ENCODE data around the gene ZNF124. TPM values are rescaled to one million over a fixed set of nuclear protein-coding genes. Genes with fewer than 3 reads are reported as not detected.

Gene ZNF124
- total and polyA plus RNA-seq, 2 of the 8 experiments (the other 6 are each of a cell fraction or from before 2014, with no cell fraction given): 4.6 to 39.9 TPM

DNA sequence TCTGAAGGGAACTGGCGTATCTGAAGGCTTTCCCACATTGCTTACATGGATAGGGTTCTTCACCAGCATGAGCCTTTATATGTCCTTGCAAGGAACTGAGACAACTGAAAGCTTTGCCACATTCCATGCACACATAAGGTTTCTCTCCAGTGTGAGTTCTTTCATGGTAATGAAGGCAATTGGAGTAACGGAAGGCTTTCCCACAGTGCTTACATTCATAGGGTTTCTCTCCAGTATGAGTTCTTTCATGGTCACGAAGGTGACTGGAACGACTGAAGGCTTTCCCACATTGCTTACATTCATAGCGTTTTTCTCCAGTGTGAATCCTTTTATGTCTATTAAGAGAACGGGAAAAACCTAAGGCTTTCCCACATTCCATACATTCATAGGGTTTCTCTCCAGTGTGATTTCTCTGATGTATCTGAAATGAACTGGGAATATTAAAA, 15.0 kb downstream of the ZNF124 start:
- DNase-seq (ENCODE audit: low read depth in 1 of 2, low spot score in 2 of 2) (no peak), FAIRE-seq (peak; percentile 7)
- Histone ChIP-seq H2BK15ac (ENCODE audit: low read length) (no peak overlapping the region), H4K5ac (ENCODE audit: insufficient read length, low read depth, low read length) (no peak overlapping the region), H3K23ac (ENCODE audit: insufficient read length) (no peak overlapping the region), H3K56ac (replicated peaks; ENCODE audit: insufficient read length, low read depth, low read length) (no peak overlapping the region), H2BK12ac (ENCODE audit: low read depth, low read length) (no peak overlapping the region), H3K9me3 (ENCODE audit: insufficient read depth in 2 of 2, low read depth in 1 of 2, low read length in 1 of 2) (peaks cover 55 to 58% of the 10 kb centered on the region in 2 experiments), H3K4me1 (replicated peaks in 1 of 4; ENCODE audit: control insufficient read depth in 3 of 4, insufficient read depth in 4 of 4, low read length in 3 of 4) (no peaks in the 10 kb centered on the region), H3K14ac (ENCODE audit: insufficient read length) (no peak overlapping the region), H3K79me2 (ENCODE audit: control insufficient read depth in 1 of 2, insufficient read depth in 2 of 2, low read length in 2 of 2) (peaks cover under 1 to 57% of the 10 kb centered on the region in 2 experiments; a peak in 3 of 4 replicates), H2AFZ (ENCODE audit: low read length) (no peak overlapping the region), H3K18ac (ENCODE audit: extremely low read depth, low read length) (no peak overlapping the region), H3K4ac (replicated peaks; ENCODE audit: insufficient read length, low read depth, low read length) (no peak overlapping the region), H3K23me2 (ENCODE audit: low read depth, low read length) (no peaks in the 10 kb centered on the region), H3K79me1 (ENCODE audit: low read depth, low read length) (no peaks in the 10 kb centered on the region; the same call in 1 of the 2 replicates), H2BK120ac (replicated peaks; ENCODE audit: low read depth, low read length) (no peak overlapping the region), H3K9ac (replicated peaks in 1 of 4; ENCODE audit: extremely low read depth in 1 of 4, low read depth in 3 of 4, low read length in 3 of 4) (no peak overlapping the region), H3K4me2 (ENCODE audit: insufficient read depth in 1 of 2, low read depth in 2 of 2, low read length in 2 of 2) (no peak overlapping the region), H2BK5ac (ENCODE audit: low read depth, low read length) (no peak overlapping the region), H4K8ac (ENCODE audit: extremely low read depth, insufficient read depth, low read length) (no peak overlapping the region), H3K36me3 (ENCODE audit: control insufficient read depth in 2 of 4, insufficient read depth in 4 of 4, low read length in 3 of 4) (peaks cover 8 to 75% (median 47%) of the 10 kb centered on the region in 4 experiments), H4K91ac (replicated peaks; ENCODE audit: insufficient read length, low read length) (no peak overlapping the region), H3K27ac (ENCODE audit: low read depth, low read length) (no peak overlapping the region), H2AK5ac (ENCODE audit: low read depth, low read length) (no peak overlapping the region), H4K20me1 (replicated peaks in 1 of 2; ENCODE audit: control insufficient read depth in 1 of 2, insufficient read depth in 2 of 2, low read length in 2 of 2) (no peaks in the 10 kb centered on the region), H2BK20ac (ENCODE audit: low read length) (no peak overlapping the region), H3K4me3 (ENCODE audit: extremely low read depth in 1 of 4, insufficient read depth in 2 of 4, low read depth in 3 of 4, low read length in 4 of 4) (peak overlapping the region in 1 of 4 experiments; percentile 15; a peak in 1 of 8 replicates), H3K27me3 (replicated peaks in 1 of 4; ENCODE audit: control insufficient read depth in 3 of 4, extremely low read depth in 1 of 4, insufficient read depth in 3 of 4, low read length in 3 of 4) (no peaks in the 10 kb centered on the region)
- ChIA-PET CTCF (ENCODE audit: partially characterized antibody) (interaction anchor here (2.5 kb wide), 1 partner anchor 10 kb away, joined by 7 read pairs; no protein-coding TSS in a partner anchor), POLR2A (ENCODE audit: partially characterized antibody) (no interaction called here)
- WGBS, 2 experiments (ENCODE audit: extremely low coverage in 1 of 2, insufficient coverage in 1 of 2, insufficient read length in 1 of 2, insufficient replicate concordance in 2 of 2, low coverage in 1 of 2, low lambda C conversion rate in 2 of 2, missing lambda C conversion rate in 1 of 2): 92% methylated on average over 6 of the region's 6 CpGs; no CpG with 5 or more reads in 1 of the 2 experiments
- TF ChIP-seq MAFK (IDR thresholded peaks at IDR 0.05; ENCODE audit: low read depth, low read length) (no peak), KDM1A (IDR thresholded peaks at IDR 0.05; ENCODE audit: borderline replicate concordance, low read length) (0 out of 2 replicates have a peak, but pooled peaks have one; percentile 24), ZNF274 (IDR thresholded peaks at IDR 0.05; ENCODE audit: borderline replicate concordance, extremely low read depth, low read length) (peak; percentile 97), TCF12 (IDR thresholded peaks at IDR 0.05; ENCODE audit: low read depth, low read length) (no peak), SAP30 (IDR thresholded peaks at IDR 0.05; ENCODE audit: insufficient read depth, insufficient replicate concordance, low read length) (no peak)
- TF ChIP-seq, protein P1, sequence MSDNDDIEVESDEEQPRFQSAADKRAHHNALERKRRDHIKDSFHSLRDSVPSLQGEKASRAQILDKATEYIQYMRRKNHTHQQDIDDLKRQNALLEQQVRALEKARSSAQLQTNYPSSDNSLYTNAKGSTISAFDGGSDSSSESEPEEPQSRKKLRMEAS (IDR thresholded peaks at IDR 0.05): no peak
